GDM1 (cell line): ENCODE data around the gene JOSD1.

Experiments
- DNase-seq: peaks from one replicate; lab custom pipeline; 2025; lab: John Stamatoyannopoulos, UW

The JOSD1 gene

GRCh38 chr22:38733329-38733723, 32.6 kb upstream of the JOSD1 start:
- DNase-seq, result no peak

GRCh38 chr22:38732251-38732815, 31.6 kb upstream of the JOSD1 start:
- no peak for DNase-seq

- no peak for DNase-seq
Measured at GRCh38 chr22:38731703-38732161, 31.0 kb upstream of the JOSD1 start.

- DNase-seq, result no peak
Measured at GRCh38 chr22:38730411-38730871, 29.7 kb upstream of the JOSD1 start.

GRCh38 chr22:38729946-38730345, 29.2 kb upstream of the JOSD1 start:
- DNase-seq, result no peak

- DNase-seq, result no peak
Measured at GRCh38 chr22:38728871-38729796, 28.4 kb upstream of the JOSD1 start.

- no peak for DNase-seq
Measured at GRCh38 chr22:38727530-38728451, 27.0 kb upstream of the JOSD1 start.

- DNase-seq, result no peak
Measured at GRCh38 chr22:38727123-38727522, 26.4 kb upstream of the JOSD1 start.

GRCh38 chr22:38725900-38726655, 25.3 kb upstream of the JOSD1 start:
- DNase-seq, result no peak

GRCh38 chr22:38724926-38725571, 24.3 kb upstream of the JOSD1 start:
- no peak for DNase-seq

- DNase-seq, result no peak
Measured at GRCh38 chr22:38724176-38724575, 23.4 kb upstream of the JOSD1 start.

- DNase-seq, result no peak
Measured at GRCh38 chr22:38721551-38721950, 20.8 kb upstream of the JOSD1 start.

GRCh38 chr22:38720350-38720749, 19.6 kb upstream of the JOSD1 start:
- DNase-seq, result no peak

GRCh38 chr22:38719196-38719595, 18.5 kb upstream of the JOSD1 start:
- no peak for DNase-seq

GRCh38 chr22:38718414-38718813, 17.7 kb upstream of the JOSD1 start:
- DNase-seq, result no peak

GRCh38 chr22:38717244-38717643, 16.5 kb upstream of the JOSD1 start:
- DNase-seq, result no peak

- DNase-seq, result no peak
Measured at GRCh38 chr22:38716826-38717225, 16.1 kb upstream of the JOSD1 start.

- no peak for DNase-seq
Measured at GRCh38 chr22:38716271-38716670, 15.5 kb upstream of the JOSD1 start.

- no peak for DNase-seq
Measured at GRCh38 chr22:38715852-38716251, 15.1 kb upstream of the JOSD1 start.

GRCh38 chr22:38715176-38715764, 14.5 kb upstream of the JOSD1 start:
- DNase-seq, result no peak

GRCh38 chr22:38713921-38714320, 13.2 kb upstream of the JOSD1 start:
- DNase-seq, result no peak
